Neural progenitor cell (in vitro differentiated cells): ENCODE measurements around the gene GINS2.

Source experiments
- CTCF ChIP-seq: fragments of 200-600 bp; sonication (generic); IDR thresholded peaks from 2 replicates; pipeline ENCODE4 v1.5.1; 2017; ENCODE audit warnings: antibody characterized with exemption, mild to moderate bottlenecking
- EZH2 ChIP-seq: fragments of 200-600 bp; sonication (generic); IDR thresholded peaks from 2 replicates; pipeline ENCODE4 v1.6.1; 2017; ENCODE audit warnings: antibody characterized with exemption, mild to moderate bottlenecking, moderate library complexity
- EZH2phosphoT487 ChIP-seq: fragments of 200-600 bp; sonication (generic); IDR thresholded peaks from 2 replicates; pipeline ENCODE4 v1.6.1; 2017; ENCODE audit warnings: antibody characterized with exemption

- no peak for TF ChIP-seq CTCF
- TF ChIP-seq EZH2phosphoT487, result no peak
- TF ChIP-seq EZH2, result no peak
Observed at GRCh38 chr16:85735946-85736345, 47.2 kb upstream of the GINS2 start.
